ENCODE results near the gene GNL3. TPM values are rescaled to one million over a fixed set of nuclear protein-coding genes. Genes with fewer than 3 reads are reported as not detected.

The GNL3 gene
- polyA plus RNA-seq, 2 of the 4 experiments (the other 2 are of a cell fraction) = 125 to 139 TPM

- H3K4me3 ChIP-seq = no peak overlapping the region
- no peak for TF ChIP-seq ELK1 (IDR thresholded peaks at IDR 0.05; ENCODE audit: low read depth, low read length)
- no peak for TF ChIP-seq MAFK (IDR thresholded peaks at IDR 0.05; ENCODE audit: partially characterized antibody)
- no peak for TF ChIP-seq HOXA7 (CRISPR knock-in tag; IDR thresholded peaks at IDR 0.05)
- TF ChIP-seq RCOR1 (IDR thresholded peaks at IDR 0.05; ENCODE audit: low read depth, low read length) = no peak
- no peak for TF ChIP-seq FOSB (CRISPR knock-in tag; IDR thresholded peaks at IDR 0.05)
- no peak for TF ChIP-seq RNF2 (IDR thresholded peaks at IDR 0.05; ENCODE audit: borderline replicate concordance, low read depth)
- no peak for TF ChIP-seq CBX2 (IDR thresholded peaks at IDR 0.05; ENCODE audit: borderline replicate concordance, low read depth)
- TF ChIP-seq CTCF (IDR thresholded peaks at IDR 0.05) = no peak
- no peak for TF ChIP-seq MAZ (IDR thresholded peaks at IDR 0.05; ENCODE audit: borderline replicate concordance, low read depth, low read length)
- no peak for TF ChIP-seq ESRRA (IDR thresholded peaks at IDR 0.05; ENCODE audit: borderline replicate concordance, low read length)
- no peak for TF ChIP-seq GATA3 (IDR thresholded peaks at IDR 0.05; ENCODE audit: borderline replicate concordance)
- no peak for TF ChIP-seq RFX5 (IDR thresholded peaks at IDR 0.05)
- no peak for TF ChIP-seq FOXS1 (CRISPR knock-in tag; IDR thresholded peaks at IDR 0.05)
- TF ChIP-seq BHLHE40 (IDR thresholded peaks at IDR 0.05; ENCODE audit: low read depth, low read length) = no peak
- no peak for TF ChIP-seq USF2 (IDR thresholded peaks at IDR 0.05)
- CTCF ChIA-PET = interaction anchor here (0.6 kb wide), 1 partner anchor 90 kb away, joined by 4 read pairs; no protein-coding TSS in a partner anchor
- H3K4me1 ChIP-seq = no peaks in the 10 kb centered on the region
- DNase-seq (ENCODE audit: low read depth in 1 of 2, low spot score in 1 of 2) (no peak), ATAC-seq (no peak), FAIRE-seq (no peak)
- POLR2A ChIA-PET = no interaction called here
- H3K9me3 ChIP-seq = no peaks in the 10 kb centered on the region
- no peak overlapping the region for H3K4me2 ChIP-seq
- H3K27ac ChIP-seq = no peak overlapping the region
These were observed 34.2 kb upstream of the GNL3 start for GRCh38 chr3:52651592-52651991.

- Histone ChIP-seq H3K4me3 (no peak overlapping the region), H3K4me2 (no peak overlapping the region), H3K4me1 (no peaks in the 10 kb centered on the region), H3K27ac (no peak overlapping the region), H3K9me3 (no peaks in the 10 kb centered on the region)
- 98% methylated on average over 3 of the region's 3 CpGs for WGBS (ENCODE audit: missing lambda C conversion rate)
- DNase-seq (ENCODE audit: low read depth in 1 of 2, low spot score in 1 of 2) (no peak), ATAC-seq (no peak), FAIRE-seq (no peak)
- CTCF ChIA-PET = no interaction called here
- TF ChIP-seq RAD21 (conservative IDR thresholded peaks at IDR 0.05 in 1 of 2, IDR thresholded peaks at IDR 0.05 in 1 of 2) (no peak), JUN (IDR thresholded peaks at IDR 0.05) (no peak), CBX8 (IDR thresholded peaks at IDR 0.05) (no peak), MAX (IDR thresholded peaks at IDR 0.05) (no peak), EHMT2 (IDR thresholded peaks at IDR 0.05; ENCODE audit: low read depth) (no peak), KDM5A (IDR thresholded peaks at IDR 0.05) (no peak), CBX2 (IDR thresholded peaks at IDR 0.05; ENCODE audit: borderline replicate concordance, low read depth) (no peak), HOXB13 (CRISPR knock-in tag; IDR thresholded peaks at IDR 0.05; ENCODE audit: low read depth) (no peak)
- POLR2A ChIA-PET = no interaction called here
These were observed 29.9 kb upstream of the GNL3 start for GRCh38 chr3:52655895-52656294.

- no peak overlapping the region for H3K4me3 ChIP-seq
- ChIA-PET CTCF (interaction anchor here (0.8 kb wide), 1 partner anchor 232 kb away, joined by 3 read pairs; no protein-coding TSS in a partner anchor), POLR2A (no interaction called here)
- no peaks in the 10 kb centered on the region for H3K4me1 ChIP-seq
- 56% methylated on average over 3 of the region's 3 CpGs for WGBS (ENCODE audit: missing lambda C conversion rate)
- DNase-seq (ENCODE audit: low read depth in 1 of 2, low spot score in 1 of 2) (no peak), ATAC-seq (no peak), FAIRE-seq (no peak)
- H3K9me3 ChIP-seq = no peaks in the 10 kb centered on the region
- H3K4me2 ChIP-seq = no peak overlapping the region
- no peak overlapping the region for H3K27ac ChIP-seq
- TF ChIP-seq RARB (CRISPR knock-in tag; IDR thresholded peaks at IDR 0.05) (no peak), ZC3H11A (IDR thresholded peaks at IDR 0.05) (no peak), ELK1 (IDR thresholded peaks at IDR 0.05; ENCODE audit: low read depth, low read length) (no peak), GATA3 (IDR thresholded peaks at IDR 0.05; ENCODE audit: borderline replicate concordance) (no peak), CBX2 (IDR thresholded peaks at IDR 0.05; ENCODE audit: borderline replicate concordance, low read depth) (no peak), BCL3 (IDR thresholded peaks at IDR 0.05) (no peak), HEYL (CRISPR knock-in tag; IDR thresholded peaks at IDR 0.05) (no peak), ZNF302 (CRISPR knock-in tag; IDR thresholded peaks at IDR 0.05) (no peak), POLR2A (IDR thresholded peaks at IDR 0.05; ENCODE audit: low read length) (no peak), RNF2 (IDR thresholded peaks at IDR 0.05; ENCODE audit: borderline replicate concordance, low read depth) (no peak), EHF (CRISPR knock-in tag; IDR thresholded peaks at IDR 0.05) (no peak), USF2 (IDR thresholded peaks at IDR 0.05) (no peak)
These were observed 25.8 kb upstream of the GNL3 start for GRCh38 chr3:52660046-52660445.

Data from A549 (cell line).